ENCODE measurements around the gene NSA2. TPM values are rescaled to one million over a fixed set of nuclear protein-coding genes. Genes with fewer than 3 reads are reported as not detected.

Gene NSA2
- total RNA-seq (100 to 1,000 TPM in 3 of 5 experiments, 10 to 100 TPM in 2; 70.9 to 153 (median 126) TPM), polyA plus RNA-seq (10 to 100 TPM; 49.4 to 97.9 TPM), total RNA-seq (126 reads per million, percentile 88 among the genes with 10 or more reads in this experiment)

DNA sequence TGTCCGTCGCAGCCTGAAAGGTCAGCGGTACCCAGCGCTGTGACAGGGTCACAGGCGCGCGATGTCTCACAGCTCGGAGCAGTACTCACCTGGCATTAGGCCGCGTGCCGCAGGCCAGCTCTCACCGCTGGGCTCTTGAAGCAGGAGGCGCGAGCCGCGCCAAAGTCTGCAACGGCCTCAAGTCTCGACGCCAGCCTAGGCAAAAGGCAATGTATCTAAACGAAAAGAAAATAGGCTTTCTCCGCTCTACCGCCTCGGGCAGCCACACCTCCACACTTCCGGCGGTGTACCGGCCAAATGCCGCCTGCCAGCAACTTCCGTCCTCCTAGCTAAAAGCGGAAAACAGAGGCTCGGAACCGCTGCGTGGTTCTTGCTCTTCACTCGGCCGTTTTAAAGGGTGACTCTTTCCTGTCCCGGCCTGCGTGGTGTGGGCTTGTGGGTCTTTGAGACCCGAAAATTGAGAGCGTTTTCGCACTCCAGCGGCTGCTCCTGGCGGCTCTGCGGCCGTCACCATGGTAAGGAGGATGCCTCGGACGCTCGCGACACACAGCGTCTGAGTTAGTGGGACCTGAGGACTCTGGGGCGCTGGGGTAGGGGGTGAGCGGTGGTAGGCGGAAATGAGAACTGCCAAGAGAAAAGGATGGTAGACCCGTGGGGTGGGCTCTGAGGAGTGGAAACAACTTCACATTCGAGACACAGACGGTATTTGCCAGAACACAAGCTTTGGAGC, at the start of gene NSA2, which contains the start of gene GFM2:
NSA2 (plus strand) TSS at position 401 of the 730 bp plus-strand sequence; CDS start at position 513, 112 bp downstream.
GFM2 (minus strand) TSS at position 269 of the 730 bp plus-strand sequence. CDS start 3,375 bp downstream, outside the sequence.
- ChIA-PET CTCF (interaction anchor here (0.5 to 1.0 kb wide), 6 partner anchors 8 to 465 kb away, joined by 3 to 4 read pairs (median 3); no protein-coding TSS in a partner anchor), POLR2A (interaction anchor here (1.0 to 1.3 kb wide), 5 partner anchors 8 to 285 kb away, joined by 3 to 5 read pairs (median 3); partner anchors contain the start of gene GCNT4)
- Mint-ChIP-seq H3K27ac (peak within 1 kb of the TSS; percentile 95 to 99 (median 98)), H3K4me3 (peak within 1 kb of the TSS; percentile 97 to 100 (median 99)), H3K9me3 (no peaks in the 10 kb centered on the region), H3K27me3 (no peaks in the 10 kb centered on the region), H3K36me3 (peaks cover 8 to 17% (median 17%) of the 10 kb centered on the region in 5 donors), H3K4me1 (peaks cover 12 to 57% (median 40%) of the 10 kb centered on the region in 7 donors)
- peaks cover 22% of the 10 kb centered on the region in 2 donors for H3K4me1 ChIP-seq (ENCODE audit: control insufficient read depth in 2 of 2, insufficient read depth in 2 of 2, low read length in 2 of 2)
- H3K27me3 ChIP-seq (ENCODE audit: control insufficient read depth in 2 of 2, insufficient read depth in 2 of 2, low read length in 2 of 2): no peaks in the 10 kb centered on the region
- peak; percentile 77 to 94 (median 92) for DNase-seq
- no peaks in the 10 kb centered on the region for H3K9me3 ChIP-seq (ENCODE audit: control insufficient read depth in 2 of 3, low read length in 3 of 3)
- peak; percentile 97 for ATAC-seq
- intact Hi-C loops (cut with micrococcal nuclease): loop anchor here (1.0 to 10.0 kb wide), 20 partner anchors 82 to 1490 kb away; partner anchors contain the start of genes ANKRA2 (in 2 of the 2), BTF3 (in 2 of the 2), CERT1 (in 2 of the 2) and HEXB (in 2 of the 2)
- H3K27ac ChIP-seq (ENCODE audit: low read depth, low read length): peak within 1 kb of the TSS; percentile 81
- peak within 1 kb of the TSS; percentile 98 for H3K4me3 ChIP-seq (ENCODE audit: low read length)
- peaks cover 5 to 31% (median 9%) of the 10 kb centered on the region in 3 experiments for H3K36me3 ChIP-seq (ENCODE audit: control insufficient read depth in 2 of 3, insufficient read depth in 3 of 3, low read length in 3 of 3)

GRCh38 chr5:74717596-74717995, 49.5 kb upstream of the NSA2 start:
- DNase-seq (no peak), ATAC-seq (no peak)
- peaks cover 0 to 2% (median 0%) of the 10 kb centered on the region in 7 donors for H3K4me1 Mint-ChIP-seq
- Histone ChIP-seq H3K4me1 (ENCODE audit: control insufficient read depth in 2 of 2, insufficient read depth in 2 of 2, low read length in 2 of 2) (no peaks in the 10 kb centered on the region), H3K4me3 (ENCODE audit: low read length) (no peak overlapping the region), H3K9me3 (ENCODE audit: control insufficient read depth in 2 of 3, low read length in 3 of 3) (no peaks in the 10 kb centered on the region), H3K27ac (ENCODE audit: low read depth, low read length) (no peak overlapping the region), H3K36me3 (ENCODE audit: control insufficient read depth in 2 of 3, insufficient read depth in 3 of 3, low read length in 3 of 3) (peaks cover 0 to 31% (median 11%) of the 10 kb centered on the region in 3 experiments), H3K27me3 (ENCODE audit: control insufficient read depth in 2 of 2, insufficient read depth in 2 of 2, low read length in 2 of 2) (no peaks in the 10 kb centered on the region)
- H3K27me3 Mint-ChIP-seq: no peaks in the 10 kb centered on the region
- intact Hi-C loops (cut with micrococcal nuclease): no loop called here
- H3K36me3 Mint-ChIP-seq: peaks cover 0 to 41% (median 27%) of the 10 kb centered on the region in 5 donors
- H3K4me3 Mint-ChIP-seq: no peak overlapping the region
- H3K27ac Mint-ChIP-seq: no peak overlapping the region
- ChIA-PET POLR2A (no interaction called here), CTCF (no interaction called here)
- no peaks in the 10 kb centered on the region for H3K9me3 Mint-ChIP-seq

- POLR2A ChIA-PET: no interaction called here
- Histone ChIP-seq H3K9me3 (ENCODE audit: control insufficient read depth in 2 of 3, low read length in 3 of 3) (no peaks in the 10 kb centered on the region), H3K4me3 (ENCODE audit: low read length) (no peak overlapping the region), H3K4me1 (ENCODE audit: control insufficient read depth in 2 of 2, insufficient read depth in 2 of 2, low read length in 2 of 2) (no peaks in the 10 kb centered on the region), H3K27me3 (ENCODE audit: control insufficient read depth in 2 of 2, insufficient read depth in 2 of 2, low read length in 2 of 2) (no peaks in the 10 kb centered on the region), H3K36me3 (ENCODE audit: control insufficient read depth in 2 of 3, insufficient read depth in 3 of 3, low read length in 3 of 3) (peaks cover 0 to 61% (median 11%) of the 10 kb centered on the region in 3 experiments), H3K27ac (ENCODE audit: low read depth, low read length) (no peak overlapping the region)
- CTCF ChIA-PET: no interaction called here
- DNase-seq (no peak), ATAC-seq (no peak)
- Mint-ChIP-seq H3K4me3 (no peak overlapping the region), H3K27ac (peak overlapping the region in 1 of 9 donors; percentile 83), H3K9me3 (no peaks in the 10 kb centered on the region), H3K36me3 (peaks cover 13 to 51% (median 41%) of the 10 kb centered on the region in 5 donors), H3K4me1 (peaks cover 0 to 2% (median 0%) of the 10 kb centered on the region in 7 donors), H3K27me3 (no peaks in the 10 kb centered on the region)
- intact Hi-C loops (cut with micrococcal nuclease): no loop called here
These were observed 44.8 kb upstream of the NSA2 start for GRCh38 chr5:74722271-74722670.

DNA sequence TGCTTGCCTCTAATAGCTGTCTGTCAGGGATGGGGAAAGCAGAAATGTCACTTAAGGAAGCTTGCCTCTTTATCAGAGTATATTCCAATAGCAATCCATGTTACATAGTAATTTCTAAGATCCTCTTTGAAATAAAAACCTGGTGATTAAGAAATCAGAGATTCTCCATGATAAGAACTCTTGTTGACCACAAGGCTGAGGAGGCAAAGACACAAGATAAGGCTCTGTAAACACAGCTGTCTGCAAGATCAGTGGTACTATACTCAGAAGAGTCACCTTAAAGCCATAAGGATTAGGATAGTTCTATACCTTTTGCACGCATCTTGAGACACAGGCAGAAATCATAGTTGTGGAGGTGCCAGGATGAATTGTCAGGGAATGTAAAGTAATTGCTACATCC, 41.7 kb upstream of the NSA2 start:
- H3K4me3 Mint-ChIP-seq: no peak overlapping the region
- peaks cover 13 to 42% (median 32%) of the 10 kb centered on the region in 5 donors for H3K36me3 Mint-ChIP-seq
- intact Hi-C loops (cut with micrococcal nuclease): no loop called here
- H3K27ac ChIP-seq (ENCODE audit: low read depth, low read length): no peak overlapping the region
- no peaks in the 10 kb centered on the region for H3K27me3 Mint-ChIP-seq
- DNase-seq: no peak
- H3K27me3 ChIP-seq (ENCODE audit: control insufficient read depth in 2 of 2, insufficient read depth in 2 of 2, low read length in 2 of 2): no peaks in the 10 kb centered on the region
- no peak for ATAC-seq
- peak overlapping the region in 3 of 9 donors; percentile 45 to 57 (median 47) for H3K27ac Mint-ChIP-seq
- H3K36me3 ChIP-seq (ENCODE audit: control insufficient read depth in 2 of 3, insufficient read depth in 3 of 3, low read length in 3 of 3): peaks cover 0 to 67% (median 11%) of the 10 kb centered on the region in 3 experiments
- no peaks in the 10 kb centered on the region for H3K9me3 ChIP-seq (ENCODE audit: control insufficient read depth in 2 of 3, low read length in 3 of 3)
- H3K4me3 ChIP-seq (ENCODE audit: low read length): no peak overlapping the region
- ChIA-PET POLR2A (no interaction called here), CTCF (no interaction called here)
- H3K4me1 ChIP-seq (ENCODE audit: control insufficient read depth in 2 of 2, insufficient read depth in 2 of 2, low read length in 2 of 2): no peaks in the 10 kb centered on the region
- no peaks in the 10 kb centered on the region for H3K9me3 Mint-ChIP-seq
- peaks cover 0 to 2% (median 0%) of the 10 kb centered on the region in 7 donors for H3K4me1 Mint-ChIP-seq

- Mint-ChIP-seq H3K9me3 (peaks cover 0 to 1% (median 0%) of the 10 kb centered on the region in 11 donors), H3K36me3 (peaks cover 4 to 52% (median 25%) of the 10 kb centered on the region in 5 donors), H3K27me3 (no peaks in the 10 kb centered on the region), H3K4me1 (peaks cover 0 to 1% (median 0%) of the 10 kb centered on the region in 7 donors), H3K4me3 (no peak overlapping the region), H3K27ac (peak overlapping the region in 2 of 9 donors; percentile 3 to 26)
- CTCF ChIA-PET: no interaction called here
- no peak overlapping the region for H3K4me3 ChIP-seq (ENCODE audit: low read length)
- ATAC-seq (no peak), DNase-seq (no peak)
- H3K9me3 ChIP-seq (ENCODE audit: control insufficient read depth in 2 of 3, low read length in 3 of 3): no peaks in the 10 kb centered on the region
- H3K4me1 ChIP-seq (ENCODE audit: control insufficient read depth in 2 of 2, insufficient read depth in 2 of 2, low read length in 2 of 2): no peaks in the 10 kb centered on the region
- intact Hi-C loops (cut with micrococcal nuclease): no loop called here
- POLR2A ChIA-PET: no interaction called here
- H3K27ac ChIP-seq (ENCODE audit: low read depth, low read length): no peak overlapping the region
- no peaks in the 10 kb centered on the region for H3K27me3 ChIP-seq (ENCODE audit: control insufficient read depth in 2 of 2, insufficient read depth in 2 of 2, low read length in 2 of 2)
- peaks cover 3 to 41% (median 14%) of the 10 kb centered on the region in 3 experiments for H3K36me3 ChIP-seq (ENCODE audit: control insufficient read depth in 2 of 3, insufficient read depth in 3 of 3, low read length in 3 of 3)
These were observed 30.3 kb upstream of the NSA2 start for GRCh38 chr5:74736759-74737158.

- Histone ChIP-seq H3K27ac (ENCODE audit: low read depth, low read length) (no peak overlapping the region), H3K9me3 (ENCODE audit: control insufficient read depth in 2 of 3, low read length in 3 of 3) (no peaks in the 10 kb centered on the region), H3K4me3 (ENCODE audit: low read length) (no peak overlapping the region), H3K36me3 (ENCODE audit: control insufficient read depth in 2 of 3, insufficient read depth in 3 of 3, low read length in 3 of 3) (peaks cover 3 to 33% (median 14%) of the 10 kb centered on the region in 3 experiments), H3K27me3 (ENCODE audit: control insufficient read depth in 2 of 2, insufficient read depth in 2 of 2, low read length in 2 of 2) (no peaks in the 10 kb centered on the region), H3K4me1 (ENCODE audit: control insufficient read depth in 2 of 2, insufficient read depth in 2 of 2, low read length in 2 of 2) (no peaks in the 10 kb centered on the region)
- DNase-seq: no peak
- peaks cover 0 to 1% (median 0%) of the 10 kb centered on the region in 7 donors for H3K4me1 Mint-ChIP-seq
- intact Hi-C loops (cut with micrococcal nuclease): no loop called here
- no peaks in the 10 kb centered on the region for H3K9me3 Mint-ChIP-seq
- no peaks in the 10 kb centered on the region for H3K27me3 Mint-ChIP-seq
- H3K27ac Mint-ChIP-seq: peak overlapping the region in 2 of 9 donors; percentile 6 to 67
- no peak for ATAC-seq
- ChIA-PET CTCF (interaction anchor here (0.6 to 0.7 kb wide), 2 partner anchors 76 to 498 kb away, joined by 3 to 4 read pairs; no protein-coding TSS in a partner anchor), POLR2A (interaction anchor here (0.9 kb wide), 1 partner anchor 29 kb away, joined by 3 read pairs; the partner anchor contains the start of genes GFM2 and NSA2)
- no peak overlapping the region for H3K4me3 Mint-ChIP-seq
- peaks cover 4 to 49% (median 24%) of the 10 kb centered on the region in 5 donors for H3K36me3 Mint-ChIP-seq
These were observed 28.6 kb upstream of the NSA2 start for GRCh38 chr5:74738406-74738805.

All from naive thymus-derived CD4-positive, alpha-beta T cell (primary cell).